Loucy (cell line): ENCODE data around the gene ST8SIA1.

Source experiments
- CTCF ChIP-seq: fragments of 200-600 bp; sonication (generic); conservative IDR thresholded peaks from 2 replicates; pipeline ENCODE4 v1.5.1; 2014; ENCODE audit warnings: mild to moderate bottlenecking, antibody characterized with exemption, low read length
- EZH2phosphoT487 ChIP-seq: fragments of 200-600 bp; IDR thresholded peaks from 2 replicates; pipeline ENCODE4 v1.6.1; 2018; ENCODE audit warnings: antibody characterized with exemption, mild to moderate bottlenecking, moderate library complexity, borderline replicate concordance

- TF ChIP-seq CTCF: no peak
- TF ChIP-seq EZH2phosphoT487: no peak
Observed at GRCh38 chr12:22271023-22271422, 63.5 kb downstream of the ST8SIA1 start.
